GM19324 (cell line): ENCODE measurements around the gene CASQ2.

Source experiments
- ATAC-seq: cut with Tn5 transposase; IDR thresholded peaks from one replicate; pipeline ENCODE4 v1.9.1; 2021; ENCODE audit warnings: mild to moderate bottlenecking, moderate library complexity; ENCODE audit not compliant: unreplicated experiment, low FRiP score

CASQ2 gene

DNA sequence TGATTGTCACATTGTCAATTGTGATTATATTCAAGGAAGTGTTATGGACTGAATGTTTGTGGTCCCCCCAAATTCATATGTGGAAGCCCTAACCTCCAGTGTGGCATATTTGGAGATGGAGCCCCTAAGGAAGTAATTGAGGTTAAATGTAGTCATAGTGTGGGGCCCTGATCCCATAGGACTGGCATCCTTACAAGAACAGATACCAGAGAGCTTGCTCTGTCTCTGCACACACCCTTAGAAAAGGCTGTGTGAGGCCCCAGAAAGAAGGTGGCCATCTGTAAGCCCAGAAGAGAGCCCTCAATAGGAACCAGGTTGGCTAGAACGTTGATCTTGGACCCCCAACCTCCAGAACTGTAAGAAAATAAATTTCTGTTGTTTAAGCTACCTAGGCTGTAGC lies 98.6 kb downstream of the CASQ2 start:
- no peak for ATAC-seq

DNA sequence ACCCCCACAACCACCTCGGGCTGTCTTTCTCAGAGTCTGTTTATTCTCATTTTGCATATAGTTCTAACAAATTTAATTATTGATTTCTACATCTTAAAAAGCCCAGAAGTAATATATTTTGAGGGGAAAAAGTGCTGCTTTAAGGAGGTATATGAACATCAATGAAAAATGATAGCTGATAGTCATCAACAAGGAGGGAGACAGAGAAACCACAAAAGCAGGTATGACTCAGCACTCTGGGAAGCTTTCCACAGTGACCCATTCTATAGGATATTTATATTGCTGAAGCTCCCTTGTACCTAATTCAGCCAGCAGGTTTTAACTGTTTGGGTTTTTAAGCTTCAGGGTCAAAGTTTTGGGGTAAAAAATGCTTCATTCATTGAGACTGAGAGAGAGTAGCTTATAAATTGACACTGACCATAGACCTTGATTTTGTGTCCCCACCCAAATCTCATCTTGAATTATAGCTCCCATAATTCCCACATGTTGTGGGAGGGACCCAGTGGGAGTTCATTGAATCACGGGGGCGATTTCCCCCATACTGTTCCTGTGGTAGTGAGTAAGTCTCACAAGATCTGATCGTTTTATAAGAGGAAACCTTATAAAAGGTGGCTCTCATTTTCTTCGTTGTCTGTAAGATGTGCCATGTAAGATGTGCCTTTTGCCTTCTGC lies 99.4 kb downstream of the CASQ2 start:
- ATAC-seq, result no peak

DNA sequence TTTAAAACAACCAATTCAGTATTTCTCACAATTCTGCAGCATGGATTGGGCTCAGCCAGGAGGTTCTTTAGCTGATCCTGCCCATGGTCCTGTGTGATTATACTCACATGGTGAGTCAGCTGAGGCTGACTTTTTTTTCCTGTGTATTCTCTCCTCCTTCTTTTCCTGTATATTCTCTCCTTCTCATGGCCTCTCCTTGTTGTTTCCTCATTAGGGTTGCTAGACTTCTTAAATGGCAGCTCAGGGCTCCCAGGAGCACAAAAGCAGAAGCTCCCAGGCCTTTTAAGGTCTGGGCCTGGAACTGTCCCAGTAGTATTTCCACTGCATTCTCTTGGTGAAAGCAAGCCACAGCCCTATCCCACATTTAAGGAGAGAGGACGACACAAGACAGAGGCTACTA lies 99.9 kb downstream of the CASQ2 start:
- ATAC-seq, result no peak

DNA sequence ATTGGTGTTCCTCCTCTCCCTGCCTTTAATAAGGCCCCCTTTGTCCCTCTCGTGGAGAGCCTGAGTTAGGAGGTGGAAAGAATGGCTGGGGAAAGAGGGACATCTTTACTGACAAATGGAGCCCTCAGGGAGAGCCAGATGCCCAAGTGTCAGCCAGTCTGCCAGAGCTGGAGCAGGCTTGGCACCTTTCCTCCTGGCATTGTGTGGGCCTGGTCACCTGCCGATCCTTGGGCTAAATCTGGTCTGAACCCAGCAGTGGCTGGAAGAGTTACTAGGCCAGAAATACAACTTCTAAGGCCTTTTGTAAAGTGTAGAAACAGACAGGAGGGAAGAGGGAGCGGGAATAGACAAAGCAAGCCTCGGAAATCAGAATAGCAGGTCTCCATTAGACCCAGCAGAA lies 101.8 kb downstream of the CASQ2 start:
- no peak for ATAC-seq

DNA sequence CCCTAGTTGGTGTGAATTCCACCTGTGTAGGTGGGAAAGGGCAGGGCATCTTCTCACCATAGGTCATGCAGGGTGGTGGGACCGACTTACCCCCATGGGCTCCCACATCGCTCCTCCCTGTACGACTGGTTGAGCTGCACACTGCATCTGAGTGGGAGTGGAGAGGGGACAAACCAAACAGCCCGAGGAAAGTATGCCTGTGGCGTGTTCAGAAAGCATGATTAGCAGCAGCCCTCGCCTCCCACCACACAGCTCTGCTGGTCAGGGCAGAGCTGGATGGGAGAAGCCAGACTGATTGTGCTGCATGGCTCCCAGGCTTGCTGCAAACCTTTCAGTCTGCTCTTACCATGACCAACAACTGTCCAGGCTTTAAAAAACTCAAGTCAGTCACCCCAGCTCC lies 102.3 kb downstream of the CASQ2 start:
- no peak for ATAC-seq

DNA sequence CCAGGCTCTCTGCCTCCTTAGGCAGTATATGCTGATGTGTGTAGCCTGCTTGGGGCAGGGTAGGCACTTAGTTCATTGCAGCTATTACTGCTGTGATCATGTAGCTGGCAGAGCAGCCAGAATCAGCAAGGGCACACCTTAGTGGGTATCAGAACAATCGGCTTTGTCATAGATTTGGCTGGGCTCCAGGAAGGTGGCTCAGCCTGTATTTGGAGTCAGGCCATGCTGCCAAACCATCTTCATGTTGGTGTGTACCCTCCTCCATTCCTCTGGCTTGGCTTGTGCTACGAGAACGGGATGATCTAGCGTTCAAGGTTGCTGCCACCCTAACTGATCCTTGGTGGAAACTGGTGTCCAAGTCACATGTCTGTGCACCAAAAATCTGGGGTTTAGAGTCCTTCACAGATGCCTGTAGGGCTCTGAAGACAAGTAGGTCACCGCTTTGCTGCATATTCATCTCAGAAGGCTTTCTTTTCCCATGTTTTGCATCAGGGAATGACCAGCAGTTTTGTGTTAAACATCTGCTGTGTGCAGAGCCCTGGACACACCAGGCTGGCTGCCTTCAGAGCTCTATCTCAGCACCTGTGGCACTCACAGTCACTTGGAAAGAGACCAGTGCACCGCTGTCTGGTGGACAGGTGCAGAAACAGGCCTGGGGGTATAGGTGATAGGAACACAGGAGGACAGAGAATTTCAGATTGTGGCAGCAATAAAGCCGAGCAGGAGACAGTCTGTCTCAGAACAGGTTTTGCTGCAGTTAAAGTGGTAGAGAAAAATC lies 103.0 kb downstream of the CASQ2 start:
- ATAC-seq, result no peak

DNA sequence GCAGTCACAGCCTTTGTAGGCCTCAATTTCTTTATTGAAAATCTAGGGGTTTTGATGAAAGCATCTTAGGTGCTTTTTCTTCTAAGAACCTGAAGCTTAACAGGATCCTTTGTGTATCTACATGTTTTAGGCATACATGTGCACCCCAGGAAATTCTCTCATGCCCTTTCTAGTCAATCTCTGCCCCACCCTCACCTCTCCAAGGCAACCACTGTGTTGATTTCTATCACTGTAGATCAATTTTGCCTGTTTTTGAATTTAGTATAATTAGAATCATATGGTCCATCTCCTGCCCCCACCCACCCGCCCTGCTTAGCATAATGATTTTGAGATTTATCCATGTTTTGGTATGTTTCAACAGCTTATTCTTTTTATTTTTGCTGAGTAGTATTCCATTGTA lies 107.4 kb downstream of the CASQ2 start:
- no peak for ATAC-seq

DNA sequence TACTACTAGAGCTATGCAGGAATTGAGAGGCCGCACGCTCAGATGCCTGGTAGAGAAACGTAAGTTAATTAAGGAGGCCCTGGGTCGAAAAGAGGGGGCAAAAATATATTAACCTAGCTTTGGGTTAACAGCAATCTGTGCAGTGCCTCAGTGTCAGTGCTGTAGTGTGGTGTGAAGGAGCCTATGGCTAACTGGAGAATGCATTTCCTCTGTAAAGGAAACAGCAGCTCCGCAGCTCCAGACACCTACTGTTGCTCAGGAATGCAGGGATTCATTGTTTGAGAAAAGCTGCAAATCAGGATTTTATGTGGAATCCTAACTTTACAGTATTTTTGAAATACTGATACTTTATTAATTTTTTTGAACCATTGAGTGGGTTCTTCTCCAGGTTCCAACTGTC lies 108.4 kb downstream of the CASQ2 start:
- ATAC-seq, result no peak

DNA sequence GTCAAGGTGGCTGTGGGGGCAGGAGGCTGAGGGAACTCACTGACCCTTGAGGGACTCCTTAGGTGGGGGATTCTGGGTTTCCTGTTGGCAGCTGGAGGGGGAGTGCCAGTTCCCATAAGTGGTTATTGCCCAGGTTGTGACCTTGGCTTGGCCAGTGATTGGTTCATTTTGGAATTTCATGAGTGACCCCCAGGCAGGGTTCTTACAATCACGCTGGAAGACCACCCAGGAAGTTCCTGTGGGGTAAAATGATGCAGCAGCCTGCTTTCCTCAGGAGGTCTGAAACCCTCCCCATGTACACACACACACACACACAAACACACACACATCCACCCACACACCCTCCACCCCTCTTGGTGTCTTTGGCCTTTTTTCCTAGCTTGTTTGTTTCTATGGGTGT lies 109.9 kb downstream of the CASQ2 start:
- no peak for ATAC-seq

DNA sequence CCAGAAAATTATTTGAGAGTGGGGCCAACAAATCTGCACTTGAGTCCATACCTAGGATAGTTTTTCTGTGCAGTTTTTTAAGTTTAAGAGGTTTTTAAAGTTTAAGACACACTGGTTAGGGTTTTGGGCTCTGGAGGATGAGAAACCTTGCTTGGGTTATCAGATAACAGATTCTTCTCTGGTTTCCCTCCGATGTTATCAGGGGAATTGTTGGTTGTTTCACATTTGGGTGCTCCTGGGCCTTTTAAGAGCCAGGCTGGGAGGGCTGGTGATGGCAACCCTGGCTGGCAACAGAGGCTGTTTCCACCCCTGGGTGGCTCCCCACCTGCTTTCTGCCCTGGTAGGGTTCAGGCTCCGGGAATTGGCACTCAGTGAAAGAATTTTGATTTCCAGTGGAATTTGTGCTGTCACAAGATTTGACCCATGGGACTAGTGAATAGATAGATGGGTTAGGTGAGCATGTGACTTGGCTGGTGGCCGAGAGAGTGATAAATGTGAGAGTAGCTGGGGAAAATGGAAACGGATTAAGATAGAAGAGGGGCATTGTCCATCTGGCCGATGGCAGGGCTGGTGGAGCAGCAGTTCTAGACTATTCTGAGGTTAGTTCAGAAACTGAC lies 111.9 kb downstream of the CASQ2 start:
- ATAC-seq, result no peak

DNA sequence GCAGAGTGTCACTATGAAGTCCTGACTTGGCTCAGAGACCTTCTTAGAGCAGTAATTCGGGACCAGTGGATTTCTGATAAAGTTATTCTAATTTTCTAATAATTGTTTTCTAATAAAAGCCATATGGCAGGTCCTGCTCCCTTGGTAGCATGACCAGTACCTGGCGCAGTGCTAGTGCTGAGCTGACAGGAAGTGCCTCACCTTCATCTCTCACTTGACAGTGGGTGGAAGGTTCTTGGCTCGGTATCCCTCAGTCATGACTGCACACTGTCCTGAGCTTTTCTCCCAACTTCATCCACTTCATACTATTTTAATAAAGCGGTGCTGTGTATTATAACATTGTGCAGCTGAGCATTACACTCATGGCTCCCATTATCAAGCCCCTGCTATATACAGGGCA lies 112.6 kb downstream of the CASQ2 start:
- ATAC-seq, result no peak

DNA sequence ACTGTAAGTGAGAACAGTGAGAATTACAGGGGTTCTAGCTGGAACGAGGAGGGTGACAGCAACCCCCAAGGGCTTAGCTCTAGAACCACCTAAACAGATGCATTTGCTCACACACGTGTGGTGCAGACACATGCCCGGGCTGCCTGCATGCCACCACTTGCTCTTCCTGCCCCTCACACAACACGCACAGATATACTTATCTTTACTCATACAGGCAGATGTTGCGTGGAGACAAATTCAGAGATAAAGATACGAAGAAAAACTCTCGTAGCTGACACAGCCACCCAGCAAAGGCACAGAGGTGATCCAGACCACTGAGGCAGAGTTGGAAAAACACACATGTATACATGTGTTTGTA lies 113.2 kb downstream of the CASQ2 start:
- no peak for ATAC-seq

DNA sequence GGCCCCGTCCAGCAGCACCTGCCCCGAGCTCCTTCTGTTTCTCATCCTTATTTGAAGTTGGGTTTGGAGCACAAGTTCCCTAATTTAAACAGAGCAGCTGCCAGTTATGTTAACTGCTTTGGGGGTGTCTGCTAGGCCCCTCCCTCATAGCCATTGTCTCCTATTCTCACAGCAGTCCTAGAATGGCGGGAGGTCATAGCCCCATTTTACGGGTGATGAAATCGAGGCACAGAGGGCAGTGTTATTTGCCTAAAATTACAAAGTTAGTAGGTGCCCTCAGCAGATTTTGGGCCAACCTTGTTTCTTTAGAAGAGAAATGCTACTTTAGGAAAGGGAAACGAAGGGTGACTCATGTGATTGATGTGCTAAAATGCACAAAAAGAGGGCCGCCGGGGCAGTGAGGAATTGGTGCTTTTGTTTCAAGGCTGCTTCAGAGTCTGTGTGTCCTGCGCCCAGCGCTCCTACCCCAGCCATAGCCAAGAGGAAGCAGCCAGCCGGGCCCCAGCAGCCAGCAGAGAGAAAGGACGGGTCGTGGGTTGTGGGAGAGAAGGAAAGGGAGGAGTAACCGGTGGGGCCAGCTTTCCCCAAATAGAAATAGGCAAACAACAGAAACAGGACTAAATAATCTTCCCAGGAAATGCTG lies 113.7 kb downstream of the CASQ2 start:
- ATAC-seq, result no peak

DNA sequence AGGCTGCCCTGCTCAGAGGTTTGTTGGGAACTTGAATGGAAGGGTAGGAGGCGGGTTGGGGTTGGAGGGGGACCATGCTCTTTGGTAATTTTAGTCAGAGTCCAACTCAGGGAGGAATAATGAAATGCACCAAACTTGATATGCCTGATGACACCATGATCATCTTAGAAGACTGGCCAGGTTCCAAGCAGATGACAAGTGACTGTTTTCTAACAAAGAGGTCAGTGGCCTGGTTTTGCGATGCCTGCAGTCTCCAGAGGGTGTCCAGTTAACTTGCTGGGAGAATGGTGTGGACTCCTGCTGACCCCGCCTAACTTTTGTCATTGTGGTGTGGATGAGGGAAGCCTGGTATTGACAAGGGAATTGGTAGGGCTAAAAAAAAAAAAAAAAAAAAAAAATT lies 114.4 kb downstream of the CASQ2 start:
- ATAC-seq, result no peak

DNA sequence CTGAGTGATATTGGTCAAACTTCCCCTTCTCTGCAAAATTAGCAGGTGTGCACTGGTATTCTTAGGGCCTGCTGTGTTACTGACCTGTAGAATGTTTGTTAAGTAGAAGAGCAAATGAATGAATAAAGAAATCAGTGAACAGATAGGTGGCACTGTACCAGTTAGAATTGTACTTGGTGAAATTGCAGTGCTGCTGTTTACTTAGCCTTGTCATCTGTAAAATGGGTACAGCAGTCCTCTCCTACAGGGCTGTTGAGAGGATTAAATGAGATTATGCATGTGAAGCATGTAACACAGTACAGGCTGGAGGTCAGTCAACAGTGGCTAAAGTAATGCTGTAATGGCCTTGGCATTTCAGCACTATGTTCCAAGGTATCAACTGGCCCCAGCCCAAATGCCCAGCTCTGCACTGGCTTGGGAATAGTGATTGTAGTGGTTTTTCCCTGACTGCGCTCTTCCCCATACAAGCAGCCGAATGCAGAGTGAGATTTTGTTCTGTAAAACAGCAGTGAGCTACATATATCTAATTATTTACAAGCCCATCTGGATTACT lies 116.2 kb downstream of the CASQ2 start:
- no peak for ATAC-seq

DNA sequence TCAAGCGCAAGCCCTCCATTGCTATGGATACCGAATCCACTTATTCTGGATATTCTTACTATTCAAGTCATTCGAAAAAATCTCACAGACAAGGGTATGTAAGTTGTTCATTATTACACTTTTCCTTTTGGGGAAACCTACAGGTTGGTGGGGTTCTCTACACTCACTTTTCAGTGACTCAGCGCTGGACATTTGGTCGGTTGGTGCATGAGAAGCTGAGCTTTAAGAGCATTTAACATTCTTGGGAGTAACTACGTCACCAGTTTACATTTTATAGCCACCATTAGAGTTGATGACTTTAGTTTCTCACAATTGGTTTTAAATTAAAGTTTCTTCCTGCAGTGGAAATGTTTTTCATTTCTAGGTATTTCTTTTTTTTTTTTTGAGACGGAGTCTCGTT lies 117.1 kb downstream of the CASQ2 start:
- no peak for ATAC-seq

DNA sequence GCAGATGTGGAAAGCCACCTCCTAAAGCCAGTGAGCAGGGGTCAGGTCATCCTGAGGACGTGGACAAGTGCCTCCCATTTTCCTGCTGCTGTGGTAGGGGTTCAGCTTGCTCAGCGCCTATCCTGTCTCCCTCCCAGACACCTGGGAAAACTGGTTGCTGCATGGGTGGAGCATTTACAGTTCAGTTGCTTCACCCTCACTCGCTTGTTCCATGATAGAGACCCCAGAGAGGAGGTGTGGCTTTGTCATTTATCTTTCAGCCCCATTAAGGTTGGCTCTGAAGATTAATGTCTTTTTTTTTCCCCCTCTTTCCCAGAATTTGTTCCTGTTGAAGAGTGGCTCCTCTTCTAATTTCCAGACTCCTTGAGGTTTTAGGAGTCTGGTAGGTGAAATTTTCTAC lies 117.6 kb downstream of the CASQ2 start:
- no peak for ATAC-seq
